K562 (cell line): ENCODE data around the gene LENEP. TPM values are rescaled to one million over a fixed set of nuclear protein-coding genes. Genes with fewer than 3 reads are reported as not detected.

Experiments
- CTBP1 ChIP-seq: fragments of 450-650 bp; IDR thresholded peaks from 2 replicates; pipeline ENCODE4 v1.6.1; 2016; ENCODE audit warnings: borderline replicate concordance
- DACH1 ChIP-seq: fragments of 450-650 bp; IDR thresholded peaks from 2 replicates; pipeline ENCODE4 v1.6.1; 2018; ENCODE audit not compliant: partially characterized antibody
- DDX20 ChIP-seq: fragments of 450-650 bp; IDR thresholded peaks from 2 replicates; pipeline ENCODE4 v1.6.1; 2016; ENCODE audit warnings: missing genetic modification characterization, low read depth, mild to moderate bottlenecking, missing compliant biosample characterization, moderate library complexity
- SAFB ChIP-seq: fragments of 200-400 bp; formaldehyde crosslinking; IDR thresholded peaks from 2 replicates; pipeline ENCODE4 v1.6.1; 2017; ENCODE audit warnings: low read depth, low read length, borderline replicate concordance
- SIRT6 ChIP-seq: IDR thresholded peaks from one replicate; pipeline ENCODE4 v1.6.1; 2012; ENCODE audit warnings: low read depth, mild to moderate bottlenecking, control low read depth, inconsistent platforms, low read length, moderate library complexity
- SLC30A9 ChIP-seq: fragments of 250-450 bp; sonication (Bioruptor Pico); IDR thresholded peaks from 2 replicates; pipeline ENCODE4 v1.8.0; 2022; ENCODE audit warnings: mild to moderate bottlenecking, moderate library complexity
- SMARCC2 ChIP-seq: fragments of 450-650 bp; IDR thresholded peaks from 2 replicates; pipeline ENCODE4 v1.6.1; 2017; ENCODE audit warnings: antibody characterized with exemption, moderate library complexity, mild to moderate bottlenecking, low read depth
- SOX6 ChIP-seq: fragments of 450-650 bp; IDR thresholded peaks from 2 replicates; pipeline ENCODE4 v1.6.1; 2014; ENCODE audit warnings: mild to moderate bottlenecking
- SRSF1 ChIP-seq: fragments of 200-400 bp; formaldehyde crosslinking; IDR thresholded peaks from 2 replicates; pipeline ENCODE4 v1.6.1; 2017; ENCODE audit warnings: mild to moderate bottlenecking, low read depth, low read length, moderate library complexity
- TCFL5 ChIP-seq: fragments of 250-450 bp; sonication (Bioruptor Pico); conservative IDR thresholded peaks from 2 replicates; pipeline ENCODE4 v1.6.1; 2021; ENCODE audit warnings: mild to moderate bottlenecking, moderate library complexity, matching md5 sums
- TEAD4 ChIP-seq, 2 experiments: sonication (generic) in 1 of 2; formaldehyde crosslinking in 1 of 2; IDR thresholded peaks; 2 replicates each; pipeline versions ENCODE4 v1.6.1 to v1.8.0; 2012 to 2022; ENCODE audit warnings: borderline replicate concordance in 1 of 2, inconsistent platforms in 1 of 2, low read length in 1 of 2, mild to moderate bottlenecking in 1 of 2, missing genetic modification reagents in 1 of 2
- THRAP3 ChIP-seq: fragments of 450-650 bp; IDR thresholded peaks from 2 replicates; pipeline ENCODE4 v1.6.1; 2016; ENCODE audit warnings: mild to moderate bottlenecking, inconsistent platforms, borderline replicate concordance
- ZNF3 ChIP-seq: fragments of 250-450 bp; sonication (Bioruptor Pico); IDR thresholded peaks from 2 replicates; pipeline ENCODE4 v1.5.0; 2021; ENCODE audit warnings: mild to moderate bottlenecking, moderate library complexity
- ZNF830 ChIP-seq: fragments of 250-450 bp; sonication (Bioruptor Pico); IDR thresholded peaks from 2 replicates; pipeline ENCODE4 v1.5.0; 2021; ENCODE audit warnings: mild to moderate bottlenecking
- polyA plus RNA-seq, 8 experiments: library from polyadenylated mRNA; depleted of rRNA in 4 of 8; stranded (reverse) in 5 of 8; unstranded in 3 of 8; fragments of >200 nt; fragmentation: Nextera tagmentation in 2 of 8; fragmentation: Illumina TruSeq in 1 of 8; extraction: Ambion mirVana in 2 of 8; extraction: Trizol in 1 of 8; gene quantifications; 2 replicates each; pipeline versions ENCODE4 v1.2.1 to v1.2.3, GENCODE V29; 2011 to 2014; ENCODE audit warnings: inconsistent platforms in 1 of 8, missing spikeins in 1 of 8
- total RNA-seq, 7 experiments: library from RNA; depleted of rRNA in 6 of 7; stranded (reverse); fragments of >200 nt in 6 of 7; fragmentation: Illumina TruSeq in 2 of 7; extraction: Trizol in 2 of 7; gene quantifications; 2 replicates each; pipeline versions ENCODE4 v1.2.1 to v1.2.3, GENCODE V29; 2011 to 2021; ENCODE audit warnings: low replicate concordance in 1 of 7
- TF ChIP-seq, protein P1 (sequence below): sonication (generic); formaldehyde crosslinking; IDR thresholded peaks from 2 replicates; pipeline ENCODE4 v1.8.0; 2023; ENCODE audit warnings: mild to moderate bottlenecking, missing genetic modification reagents
- TF ChIP-seq, protein P2 (sequence below): IDR thresholded peaks from 2 replicates; pipeline ENCODE4 v1.6.1; 2016; ENCODE audit warnings: missing genetic modification characterization, missing compliant biosample characterization
- TF ChIP-seq, protein P3 (sequence below): sonication (generic); formaldehyde crosslinking; IDR thresholded peaks from 2 replicates; pipeline ENCODE4 v1.8.0; 2022; ENCODE audit warnings: mild to moderate bottlenecking, missing genetic modification reagents
- TF ChIP-seq, protein P4 (sequence below): fragments of 450-650 bp; IDR thresholded peaks from 2 replicates; pipeline ENCODE4 v1.6.1; 2016

LENEP gene
- total and polyA plus RNA-seq, 9 of the 15 experiments (the other 6 are each of a cell fraction or from before 2014, with no cell fraction given), result 0.23 to 0.87 (median 0.67) TPM; not detected in 5

DNA sequence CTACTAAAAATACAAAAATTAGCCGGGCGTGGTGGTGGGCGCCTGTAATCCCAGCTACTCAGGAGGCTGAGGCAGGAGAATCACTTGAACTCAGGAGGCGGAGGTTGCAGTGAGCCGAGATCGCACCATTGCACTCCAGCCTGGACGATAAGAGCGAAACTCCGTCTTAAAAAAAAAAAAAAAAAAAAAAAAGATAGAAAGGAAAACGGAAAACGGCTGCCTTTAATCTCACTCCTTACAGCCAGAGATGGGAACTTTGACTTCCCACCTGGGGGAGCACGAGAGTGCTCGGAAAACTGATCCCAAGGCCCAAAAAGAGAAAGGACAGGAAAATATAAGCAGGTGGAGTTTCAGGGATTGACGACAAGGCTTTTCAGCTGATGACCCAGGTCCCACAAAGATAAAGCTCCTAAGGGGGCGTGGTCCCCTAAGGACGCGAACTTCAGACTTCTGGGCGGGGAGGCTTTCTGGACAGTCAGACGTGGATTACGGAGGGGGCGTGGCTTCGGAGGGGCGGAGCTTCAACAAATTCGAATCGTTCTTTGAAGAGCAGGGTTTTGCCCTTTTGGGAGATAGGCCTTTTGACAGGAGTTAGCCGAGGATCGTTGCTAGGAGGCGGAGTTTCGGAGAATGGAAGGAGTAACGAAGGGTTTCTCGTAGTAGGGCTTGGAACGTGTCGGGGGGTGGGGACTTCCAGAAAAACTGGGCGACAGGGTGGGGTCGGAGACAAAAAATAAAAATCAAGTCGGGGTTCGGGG is 19.9 kb upstream of the LENEP start (continued):
- TF ChIP-seq, protein P1, sequence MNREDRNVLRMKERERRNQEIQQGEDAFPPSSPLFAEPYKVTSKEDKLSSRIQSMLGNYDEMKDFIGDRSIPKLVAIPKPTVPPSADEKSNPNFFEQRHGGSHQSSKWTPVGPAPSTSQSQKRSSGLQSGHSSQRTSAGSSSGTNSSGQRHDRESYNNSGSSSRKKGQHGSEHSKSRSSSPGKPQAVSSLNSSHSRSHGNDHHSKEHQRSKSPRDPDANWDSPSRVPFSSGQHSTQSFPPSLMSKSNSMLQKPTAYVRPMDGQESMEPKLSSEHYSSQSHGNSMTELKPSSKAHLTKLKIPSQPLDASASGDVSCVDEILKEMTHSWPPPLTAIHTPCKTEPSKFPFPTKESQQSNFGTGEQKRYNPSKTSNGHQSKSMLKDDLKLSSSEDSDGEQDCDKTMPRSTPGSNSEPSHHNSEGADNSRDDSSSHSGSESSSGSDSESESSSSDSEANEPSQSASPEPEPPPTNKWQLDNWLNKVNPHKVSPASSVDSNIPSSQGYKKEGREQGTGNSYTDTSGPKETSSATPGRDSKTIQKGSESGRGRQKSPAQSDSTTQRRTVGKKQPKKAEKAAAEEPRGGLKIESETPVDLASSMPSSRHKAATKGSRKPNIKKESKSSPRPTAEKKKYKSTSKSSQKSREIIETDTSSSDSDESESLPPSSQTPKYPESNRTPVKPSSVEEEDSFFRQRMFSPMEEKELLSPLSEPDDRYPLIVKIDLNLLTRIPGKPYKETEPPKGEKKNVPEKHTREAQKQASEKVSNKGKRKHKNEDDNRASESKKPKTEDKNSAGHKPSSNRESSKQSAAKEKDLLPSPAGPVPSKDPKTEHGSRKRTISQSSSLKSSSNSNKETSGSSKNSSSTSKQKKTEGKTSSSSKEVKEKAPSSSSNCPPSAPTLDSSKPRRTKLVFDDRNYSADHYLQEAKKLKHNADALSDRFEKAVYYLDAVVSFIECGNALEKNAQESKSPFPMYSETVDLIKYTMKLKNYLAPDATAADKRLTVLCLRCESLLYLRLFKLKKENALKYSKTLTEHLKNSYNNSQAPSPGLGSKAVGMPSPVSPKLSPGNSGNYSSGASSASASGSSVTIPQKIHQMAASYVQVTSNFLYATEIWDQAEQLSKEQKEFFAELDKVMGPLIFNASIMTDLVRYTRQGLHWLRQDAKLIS (CRISPR knock-in tag), result no peak
- TF ChIP-seq, protein P2, sequence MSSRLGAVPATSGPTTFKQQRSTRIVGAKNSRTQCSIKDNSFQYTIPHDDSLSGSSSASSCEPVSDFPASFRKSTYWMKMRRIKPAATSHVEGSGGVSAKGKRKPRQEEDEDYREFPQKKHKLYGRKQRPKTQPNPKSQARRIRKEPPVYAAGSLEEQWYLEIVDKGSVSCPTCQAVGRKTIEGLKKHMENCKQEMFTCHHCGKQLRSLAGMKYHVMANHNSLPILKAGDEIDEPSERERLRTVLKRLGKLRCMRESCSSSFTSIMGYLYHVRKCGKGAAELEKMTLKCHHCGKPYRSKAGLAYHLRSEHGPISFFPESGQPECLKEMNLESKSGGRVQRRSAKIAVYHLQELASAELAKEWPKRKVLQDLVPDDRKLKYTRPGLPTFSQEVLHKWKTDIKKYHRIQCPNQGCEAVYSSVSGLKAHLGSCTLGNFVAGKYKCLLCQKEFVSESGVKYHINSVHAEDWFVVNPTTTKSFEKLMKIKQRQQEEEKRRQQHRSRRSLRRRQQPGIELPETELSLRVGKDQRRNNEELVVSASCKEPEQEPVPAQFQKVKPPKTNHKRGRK (tag), result no peak
- TF ChIP-seq SAFB, result no peak
- TF ChIP-seq DACH1, result peak; percentile 84
- no peak for TF ChIP-seq ZNF3 (CRISPR knock-in tag)
- TF ChIP-seq, protein P3, sequence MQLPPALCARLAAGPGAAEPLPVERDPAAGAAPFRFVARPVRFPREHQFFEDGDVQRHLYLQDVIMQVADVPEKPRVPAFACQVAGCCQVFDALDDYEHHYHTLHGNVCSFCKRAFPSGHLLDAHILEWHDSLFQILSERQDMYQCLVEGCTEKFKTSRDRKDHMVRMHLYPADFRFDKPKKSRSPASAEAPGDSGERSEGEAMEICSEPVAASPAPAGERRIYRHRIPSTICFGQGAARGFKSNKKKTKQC, result no peak
- TF ChIP-seq THRAP3, result peak; percentile 53; the same call in 1 of the 2 replicates
- TF ChIP-seq, protein P4, sequence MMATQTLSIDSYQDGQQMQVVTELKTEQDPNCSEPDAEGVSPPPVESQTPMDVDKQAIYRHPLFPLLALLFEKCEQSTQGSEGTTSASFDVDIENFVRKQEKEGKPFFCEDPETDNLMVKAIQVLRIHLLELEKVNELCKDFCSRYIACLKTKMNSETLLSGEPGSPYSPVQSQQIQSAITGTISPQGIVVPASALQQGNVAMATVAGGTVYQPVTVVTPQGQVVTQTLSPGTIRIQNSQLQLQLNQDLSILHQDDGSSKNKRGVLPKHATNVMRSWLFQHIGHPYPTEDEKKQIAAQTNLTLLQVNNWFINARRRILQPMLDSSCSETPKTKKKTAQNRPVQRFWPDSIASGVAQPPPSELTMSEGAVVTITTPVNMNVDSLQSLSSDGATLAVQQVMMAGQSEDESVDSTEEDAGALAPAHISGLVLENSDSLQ, result peak; percentile 80
- no peak for TF ChIP-seq DDX20
- no peak for TF ChIP-seq ZNF830 (CRISPR knock-in tag)
- TF ChIP-seq SMARCC2, result no peak; the same call in 1 of the 2 replicates
- TF ChIP-seq SRSF1, result no peak
- peak; percentile 44; the same call in 1 of the 2 replicates for TF ChIP-seq SOX6
- TF ChIP-seq SIRT6, result no peak
- TF ChIP-seq CTBP1, result no peak
- no peak for TF ChIP-seq TCFL5
- TF ChIP-seq SLC30A9 (CRISPR knock-in tag), result no peak
- no peak for TF ChIP-seq TEAD4 (IDR thresholded peaks at IDR 0.05; ENCODE audit: low read length)
- TF ChIP-seq TEAD4 (CRISPR knock-in tag; IDR thresholded peaks at IDR 0.05; ENCODE audit: borderline replicate concordance), result no peak
